ENCODE measurements around the gene NEK1.

Gene NEK1

DNA sequence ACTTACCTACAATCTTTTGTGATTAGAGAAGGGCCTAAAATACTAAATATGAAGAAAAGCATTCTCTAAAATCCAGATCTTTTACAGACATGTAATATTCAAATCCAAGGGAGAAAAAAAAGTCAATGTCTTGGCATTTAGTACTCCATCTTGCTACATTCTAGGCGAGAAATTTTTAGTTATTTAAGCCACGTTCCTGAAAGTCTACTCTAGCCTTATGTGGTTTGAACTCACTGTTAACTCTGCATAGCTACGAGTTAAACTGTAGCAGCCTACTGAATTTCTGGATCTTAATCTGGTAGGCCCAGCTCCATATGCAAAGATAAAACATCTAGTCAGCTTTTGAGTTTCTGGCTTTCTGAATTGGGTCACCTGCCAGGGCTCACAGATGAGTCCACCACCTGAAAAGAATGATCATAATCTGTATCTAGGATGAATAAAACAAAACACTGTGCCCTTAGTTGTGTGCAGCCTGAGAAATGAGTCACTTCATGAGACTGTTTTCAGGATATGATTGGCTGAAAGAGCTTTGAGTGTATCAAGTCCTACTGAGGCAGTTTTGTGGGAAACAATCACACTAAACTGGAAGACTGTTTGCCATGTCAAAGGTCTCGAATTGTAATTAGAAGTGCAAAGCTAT is 3.2 kb upstream of the NEK1 start:
- Histone ChIP-seq H4K20me1 (ENCODE audit: insufficient read depth, low read length) (no peaks in the 10 kb centered on the region), H3K4me3 (ENCODE audit: low read depth in 1 of 2, low read length in 2 of 2) (no peak overlapping the region), H3K9ac (ENCODE audit: low read depth, low read length) (no peak overlapping the region), H3K36me3 (ENCODE audit: insufficient read depth, low read length) (no peaks in the 10 kb centered on the region), H3K4me2 (ENCODE audit: insufficient read depth, low read length) (no peak overlapping the region), H3K9me3 (ENCODE audit: insufficient read depth, low read length, severe bottlenecking) (no peaks in the 10 kb centered on the region), H2AFZ (ENCODE audit: low read depth, low read length) (no peak overlapping the region), H3K79me2 (ENCODE audit: insufficient read depth, low read length) (peaks cover 22% of the 10 kb centered on the region), H3K4me1 (ENCODE audit: insufficient read depth, low read length) (peaks cover 45% of the 10 kb centered on the region), H3K27me3 (ENCODE audit: insufficient read depth, low read length, poor library complexity) (no peaks in the 10 kb centered on the region), H3K27ac (ENCODE audit: low read length) (no peak overlapping the region)
- ATAC-seq (ENCODE audit: insufficient read depth, low read depth), result no peak
- no peak for DNase-seq
- TF ChIP-seq EZH2 (IDR thresholded peaks at IDR 0.05; ENCODE audit: borderline replicate concordance, low read depth, low read length, severe bottlenecking), result no peak
- TF ChIP-seq, protein P1, sequence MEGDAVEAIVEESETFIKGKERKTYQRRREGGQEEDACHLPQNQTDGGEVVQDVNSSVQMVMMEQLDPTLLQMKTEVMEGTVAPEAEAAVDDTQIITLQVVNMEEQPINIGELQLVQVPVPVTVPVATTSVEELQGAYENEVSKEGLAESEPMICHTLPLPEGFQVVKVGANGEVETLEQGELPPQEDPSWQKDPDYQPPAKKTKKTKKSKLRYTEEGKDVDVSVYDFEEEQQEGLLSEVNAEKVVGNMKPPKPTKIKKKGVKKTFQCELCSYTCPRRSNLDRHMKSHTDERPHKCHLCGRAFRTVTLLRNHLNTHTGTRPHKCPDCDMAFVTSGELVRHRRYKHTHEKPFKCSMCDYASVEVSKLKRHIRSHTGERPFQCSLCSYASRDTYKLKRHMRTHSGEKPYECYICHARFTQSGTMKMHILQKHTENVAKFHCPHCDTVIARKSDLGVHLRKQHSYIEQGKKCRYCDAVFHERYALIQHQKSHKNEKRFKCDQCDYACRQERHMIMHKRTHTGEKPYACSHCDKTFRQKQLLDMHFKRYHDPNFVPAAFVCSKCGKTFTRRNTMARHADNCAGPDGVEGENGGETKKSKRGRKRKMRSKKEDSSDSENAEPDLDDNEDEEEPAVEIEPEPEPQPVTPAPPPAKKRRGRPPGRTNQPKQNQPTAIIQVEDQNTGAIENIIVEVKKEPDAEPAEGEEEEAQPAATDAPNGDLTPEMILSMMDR (IDR thresholded peaks at IDR 0.05; ENCODE audit: borderline replicate concordance, extremely low read depth, low read length, poor library complexity, severe bottlenecking), result no peak

DNA sequence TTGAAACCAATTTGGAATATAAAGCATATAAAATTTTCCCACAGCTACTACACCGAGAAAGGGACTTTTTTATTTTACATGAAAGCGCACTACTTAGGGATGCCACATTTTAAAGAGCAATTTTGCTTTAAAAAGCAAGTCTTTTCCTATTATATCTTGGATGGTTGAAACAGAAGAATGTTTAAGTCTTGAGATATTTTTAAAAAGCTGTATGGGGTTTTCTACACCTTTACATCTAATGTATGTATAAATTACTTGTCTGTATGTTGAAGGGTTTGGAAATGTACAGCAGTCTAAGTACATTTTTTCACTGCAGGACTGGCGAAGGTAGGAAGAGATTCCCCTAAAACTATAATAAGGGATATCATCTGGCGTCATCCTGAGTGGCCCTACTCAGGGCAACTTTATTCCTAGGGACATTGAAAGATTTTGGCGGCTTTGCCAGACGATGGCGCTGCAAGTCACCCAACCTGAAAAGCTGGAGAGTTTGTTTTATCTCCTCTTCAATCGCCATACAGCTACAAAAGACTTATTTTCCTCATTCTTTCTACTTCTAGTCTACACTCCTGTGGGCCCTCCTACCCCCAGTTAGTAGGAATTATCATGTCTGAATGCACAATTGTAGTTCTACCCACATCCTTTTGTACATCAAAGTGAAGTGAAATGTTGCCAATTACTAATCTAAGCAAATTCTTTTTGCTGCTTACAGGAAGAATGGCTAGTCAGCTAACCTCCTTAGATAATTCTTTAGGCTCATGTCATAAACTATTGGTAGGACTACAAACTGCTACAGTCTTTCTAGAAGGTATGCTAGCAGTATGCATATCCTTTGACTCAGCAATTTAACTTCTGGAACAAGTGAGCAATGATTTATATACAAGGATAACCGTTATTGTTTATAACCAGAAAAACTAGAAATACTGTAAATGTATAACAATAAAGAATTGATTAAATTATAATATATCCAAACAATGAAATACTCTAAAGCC is 782 bp upstream of the NEK1 start:
- Histone ChIP-seq H3K79me2 (ENCODE audit: insufficient read depth, low read length) (peaks cover 27% of the 10 kb centered on the region), H2AFZ (ENCODE audit: low read depth, low read length) (peak overlapping the region; percentile 70), H3K27me3 (ENCODE audit: insufficient read depth, low read length, poor library complexity) (no peaks in the 10 kb centered on the region), H3K27ac (ENCODE audit: low read length) (peak overlapping the region; percentile 48), H3K9ac (ENCODE audit: low read depth, low read length) (peak overlapping the region; percentile 71), H3K4me3 (ENCODE audit: low read depth in 1 of 2, low read length in 2 of 2) (peak overlapping the region; percentile 26 to 82; a peak in 3 of 4 replicates), H3K9me3 (ENCODE audit: insufficient read depth, low read length, severe bottlenecking) (no peaks in the 10 kb centered on the region), H3K36me3 (ENCODE audit: insufficient read depth, low read length) (no peaks in the 10 kb centered on the region), H3K4me2 (ENCODE audit: insufficient read depth, low read length) (peak overlapping the region; percentile 83), H4K20me1 (ENCODE audit: insufficient read depth, low read length) (no peaks in the 10 kb centered on the region), H3K4me1 (ENCODE audit: insufficient read depth, low read length) (peaks cover 42% of the 10 kb centered on the region)
- peak; percentile 59 for ATAC-seq (ENCODE audit: insufficient read depth, low read depth)
- peak; percentile 79 for DNase-seq
- no peak for TF ChIP-seq EZH2 (IDR thresholded peaks at IDR 0.05; ENCODE audit: borderline replicate concordance, low read depth, low read length, severe bottlenecking)
- TF ChIP-seq, protein P1 (IDR thresholded peaks at IDR 0.05; ENCODE audit: borderline replicate concordance, extremely low read depth, low read length, poor library complexity, severe bottlenecking), result peak; percentile 81

DNA sequence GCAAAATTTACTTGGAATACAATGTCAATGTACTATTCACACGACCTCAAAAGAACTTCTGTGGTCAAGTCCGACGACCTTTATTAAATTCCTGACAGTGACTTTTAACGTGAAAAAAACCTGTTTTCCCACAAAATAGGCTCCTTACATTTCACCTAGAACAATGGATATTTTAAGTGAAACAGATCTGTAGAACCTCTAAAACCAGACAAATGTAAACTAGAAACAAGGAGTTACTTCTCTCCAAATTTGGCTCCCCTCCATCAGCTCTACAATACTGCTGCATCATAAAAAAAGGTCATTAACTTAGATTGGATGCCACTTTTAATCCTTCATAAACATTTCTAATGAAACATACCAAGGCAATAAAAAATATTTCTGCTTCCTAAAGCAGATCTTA is 1.2 kb downstream of the NEK1 start:
- H3K4me1 ChIP-seq (ENCODE audit: insufficient read depth, low read length), result peaks cover 42% of the 10 kb centered on the region
- no peak for ATAC-seq (ENCODE audit: insufficient read depth, low read depth)
- no peaks in the 10 kb centered on the region for H3K36me3 ChIP-seq (ENCODE audit: insufficient read depth, low read length)
- peak overlapping the region; percentile 71 for H3K9ac ChIP-seq (ENCODE audit: low read depth, low read length)
- H4K20me1 ChIP-seq (ENCODE audit: insufficient read depth, low read length), result no peaks in the 10 kb centered on the region; the same call in 1 of the 2 replicates
- no peak for DNase-seq
- no peak overlapping the region for H3K27ac ChIP-seq (ENCODE audit: low read length)
- H3K4me3 ChIP-seq (ENCODE audit: low read depth in 1 of 2, low read length in 2 of 2), result peak overlapping the region; percentile 53 to 82
- no peaks in the 10 kb centered on the region for H3K9me3 ChIP-seq (ENCODE audit: insufficient read depth, low read length, severe bottlenecking)
- TF ChIP-seq EZH2 (IDR thresholded peaks at IDR 0.05; ENCODE audit: borderline replicate concordance, low read depth, low read length, severe bottlenecking), result no peak
- H3K4me2 ChIP-seq (ENCODE audit: insufficient read depth, low read length), result peak overlapping the region; percentile 83
- 0 out of 2 replicates have a peak overlapping the region, but pooled peaks have one; percentile 1 for H2AFZ ChIP-seq (ENCODE audit: low read depth, low read length)
- peaks cover 32% of the 10 kb centered on the region for H3K79me2 ChIP-seq (ENCODE audit: insufficient read depth, low read length)
- H3K27me3 ChIP-seq (ENCODE audit: insufficient read depth, low read length, poor library complexity), result no peaks in the 10 kb centered on the region
